Measurements from ENCODE around the gene ATRN.

The ATRN gene

DNA sequence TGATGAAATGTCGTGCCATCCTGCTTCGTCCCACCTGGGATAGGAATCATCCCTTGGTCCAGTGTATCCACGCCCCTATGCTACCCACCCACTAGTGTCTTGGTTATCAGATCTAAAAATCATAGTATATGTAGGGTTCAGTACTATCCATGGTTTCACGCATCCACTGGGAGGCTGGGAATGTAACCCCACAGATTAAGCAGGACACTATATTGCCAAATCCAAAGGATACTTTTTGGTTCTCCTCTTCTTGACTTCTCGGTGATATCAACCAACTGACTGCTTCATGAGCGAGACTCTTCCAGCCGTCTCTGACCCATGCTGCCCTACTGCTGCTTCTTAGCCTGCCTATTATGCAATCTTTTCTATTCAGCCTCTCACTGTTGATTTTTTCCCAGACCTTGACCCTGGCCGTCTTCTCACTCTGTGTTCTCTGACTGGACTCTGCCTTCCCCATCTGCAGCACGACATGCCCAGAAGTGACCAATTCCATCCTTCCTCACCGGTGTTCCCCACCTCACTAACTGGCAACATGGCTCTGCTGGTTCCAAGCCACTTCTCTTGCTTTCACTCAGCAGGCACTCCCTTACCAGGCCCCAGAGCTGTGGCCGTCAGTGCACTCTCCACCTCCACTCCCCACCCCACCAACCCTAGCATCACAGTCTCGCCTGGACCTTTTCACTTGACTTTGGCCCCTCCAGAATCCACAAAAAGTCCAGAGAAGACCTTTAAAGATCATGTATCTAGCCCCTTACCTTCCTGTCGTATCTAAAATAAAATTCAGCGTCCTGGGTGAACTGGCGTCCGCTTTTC is 157.9 kb downstream of the ATRN start:
- no peak for DNase-seq (ENCODE audit: low read depth in 2 of 2)

DNA sequence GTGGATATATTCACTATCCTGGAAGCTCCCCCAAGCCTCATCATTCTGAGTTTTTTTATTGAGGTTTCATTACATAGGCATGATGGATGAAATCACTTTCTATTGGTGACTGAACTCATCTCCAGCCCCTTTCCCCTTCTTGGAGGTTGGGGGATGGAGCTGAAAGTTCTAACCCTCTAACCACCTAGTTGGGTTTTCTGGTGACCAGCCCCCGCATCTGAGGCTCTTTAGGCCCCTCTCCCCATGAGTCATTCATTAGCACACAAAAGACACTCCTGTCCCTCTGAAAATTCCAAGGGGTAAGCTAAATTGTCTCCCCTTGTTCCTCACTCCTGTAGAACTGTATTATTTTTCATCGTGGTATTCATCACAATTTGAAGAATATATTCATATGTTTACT is 159.1 kb downstream of the ATRN start:
- no peak for DNase-seq (ENCODE audit: low read depth in 2 of 2)

DNA sequence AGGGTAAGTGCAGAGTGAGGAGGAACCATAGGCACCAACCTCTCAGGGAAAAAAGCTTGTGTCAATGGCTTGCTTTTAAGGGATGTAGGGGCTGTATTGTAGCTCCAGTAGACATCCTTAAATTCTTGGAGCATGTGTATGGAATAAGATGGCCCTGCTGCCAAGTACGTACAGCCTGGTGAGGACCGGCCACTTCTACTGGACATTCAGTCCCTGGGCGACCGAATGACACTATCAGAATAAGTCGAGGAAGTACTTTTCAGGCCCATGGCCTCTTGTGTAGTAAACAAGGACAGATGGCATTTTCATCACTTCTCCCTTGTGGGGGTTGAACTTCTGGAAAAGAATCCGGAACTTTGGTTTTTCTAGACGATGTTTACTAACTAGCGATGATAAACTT is 159.6 kb downstream of the ATRN start:
- no peak for DNase-seq (ENCODE audit: low read depth in 2 of 2)

DNA sequence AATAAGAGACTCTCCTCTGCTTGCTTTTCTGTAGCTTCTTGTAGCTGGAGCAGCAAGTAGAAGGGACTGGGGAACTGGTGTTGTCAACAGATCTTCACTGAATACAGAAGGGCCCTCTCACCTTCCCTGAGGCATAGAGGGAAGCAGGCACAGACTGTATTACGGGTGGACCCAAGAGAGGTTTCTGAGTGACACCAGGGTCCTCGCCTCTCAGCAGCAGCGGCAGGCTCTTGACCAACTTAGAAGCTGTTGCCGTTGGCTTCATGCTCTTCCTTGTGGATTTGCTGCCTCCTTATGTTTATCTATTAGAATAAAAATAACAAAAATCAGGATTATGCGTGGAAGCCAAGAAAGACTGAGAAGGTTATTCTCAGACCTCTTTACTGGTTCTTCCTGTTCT is 160.7 kb downstream of the ATRN start:
- no peak for DNase-seq (ENCODE audit: low read depth in 2 of 2)

DNA sequence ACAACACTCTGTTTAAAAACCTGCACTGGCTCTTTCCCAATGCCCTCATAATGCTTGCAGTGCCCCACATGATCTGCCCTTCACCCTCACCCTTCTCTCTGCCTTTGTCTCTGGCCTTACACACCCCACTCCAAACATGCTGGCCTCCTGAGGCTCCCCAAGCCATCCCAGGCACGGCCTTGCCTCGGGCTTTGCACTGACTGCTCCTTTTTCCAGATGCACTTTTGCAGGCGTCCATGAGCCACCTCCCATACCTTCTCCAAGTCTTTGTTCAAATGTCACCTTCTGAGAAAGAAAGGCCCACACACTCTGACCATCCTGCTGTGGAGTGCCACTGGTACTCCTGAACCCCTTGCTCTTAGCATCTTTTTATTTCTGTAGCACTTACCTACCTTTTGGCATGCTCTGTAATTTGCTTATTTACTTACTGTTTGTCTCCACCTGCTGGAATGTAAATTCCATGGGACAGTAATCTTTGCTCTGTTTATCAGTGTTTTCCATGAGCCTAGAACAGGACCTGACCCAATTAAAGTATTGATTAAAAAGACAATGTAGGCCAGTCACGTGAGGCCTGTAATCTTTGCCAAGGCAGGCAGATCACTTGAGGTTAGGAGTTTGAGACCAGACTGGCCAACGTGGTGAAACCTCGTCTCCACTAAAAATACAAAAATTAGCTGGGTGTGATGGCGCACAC is 161.6 kb downstream of the ATRN start:
- DNase-seq (ENCODE audit: low read depth in 2 of 2): no peak

DNA sequence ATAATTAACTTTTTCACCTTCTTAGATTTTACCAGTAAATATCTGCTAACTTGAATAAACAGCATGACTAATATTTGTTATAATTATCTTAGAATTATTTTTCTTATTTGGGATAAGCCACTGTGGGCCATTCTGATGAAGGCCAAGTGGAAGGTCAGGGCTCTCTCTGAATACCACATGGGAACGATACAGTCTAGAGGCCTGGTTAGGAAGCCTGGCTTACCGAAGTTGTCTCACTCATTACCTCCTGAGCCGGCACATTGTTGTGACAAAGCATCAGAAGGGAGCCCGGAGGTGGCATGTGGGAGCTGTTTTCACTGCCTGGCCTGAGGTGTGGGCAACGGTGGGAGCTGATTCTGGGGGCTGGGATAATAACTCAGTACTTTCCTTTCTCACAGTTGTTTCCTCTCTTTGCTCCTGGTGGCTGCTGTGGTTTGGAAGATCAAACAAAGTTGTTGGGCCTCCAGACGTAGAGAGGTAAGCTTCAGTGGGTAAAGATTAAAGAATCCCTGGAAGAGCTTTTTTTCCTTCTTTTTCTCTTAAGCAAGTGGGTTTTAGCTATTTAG is 163.2 kb downstream of the ATRN start:
- no peak for DNase-seq (ENCODE audit: low read depth in 2 of 2)

DNA sequence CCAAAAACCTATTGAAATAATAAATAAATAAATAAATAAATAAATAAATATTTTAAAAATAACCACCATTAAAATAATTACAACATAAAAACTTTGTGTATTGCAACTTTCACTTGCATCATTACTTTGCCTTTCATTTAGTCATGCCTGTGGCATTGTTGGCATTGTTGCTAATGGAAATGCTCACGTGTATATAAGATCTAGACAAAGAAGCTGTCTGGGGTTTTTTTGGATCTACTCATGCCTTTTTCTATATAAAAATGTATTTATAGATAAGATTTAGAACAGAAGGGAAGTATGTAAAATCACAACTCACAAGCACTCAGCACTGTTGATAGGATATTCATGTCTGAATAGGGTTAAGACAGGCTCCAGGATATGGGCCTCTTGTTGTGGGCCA is 164.5 kb downstream of the ATRN start:
- no peak for DNase-seq (ENCODE audit: low read depth in 2 of 2)

DNA sequence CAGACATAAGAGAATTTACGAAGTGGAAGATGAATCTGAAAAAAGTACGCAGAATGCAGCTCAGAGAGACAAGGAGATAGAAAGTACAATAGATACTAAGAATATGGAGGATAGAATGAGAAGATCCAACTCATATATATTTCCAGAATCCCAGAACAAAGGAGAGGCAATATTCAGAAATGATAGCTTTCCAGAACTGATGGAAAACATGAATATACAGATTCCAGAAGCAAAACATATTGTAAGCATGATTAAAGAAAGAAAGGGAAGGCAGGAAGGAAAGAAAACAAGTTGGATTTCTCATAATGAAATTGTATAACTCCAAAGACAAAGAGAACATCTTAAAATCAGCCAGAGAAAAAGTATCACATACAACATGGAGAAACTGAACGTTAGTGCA is 169.4 kb downstream of the ATRN start:
- no peak for DNase-seq (ENCODE audit: low read depth in 2 of 2)

DNA sequence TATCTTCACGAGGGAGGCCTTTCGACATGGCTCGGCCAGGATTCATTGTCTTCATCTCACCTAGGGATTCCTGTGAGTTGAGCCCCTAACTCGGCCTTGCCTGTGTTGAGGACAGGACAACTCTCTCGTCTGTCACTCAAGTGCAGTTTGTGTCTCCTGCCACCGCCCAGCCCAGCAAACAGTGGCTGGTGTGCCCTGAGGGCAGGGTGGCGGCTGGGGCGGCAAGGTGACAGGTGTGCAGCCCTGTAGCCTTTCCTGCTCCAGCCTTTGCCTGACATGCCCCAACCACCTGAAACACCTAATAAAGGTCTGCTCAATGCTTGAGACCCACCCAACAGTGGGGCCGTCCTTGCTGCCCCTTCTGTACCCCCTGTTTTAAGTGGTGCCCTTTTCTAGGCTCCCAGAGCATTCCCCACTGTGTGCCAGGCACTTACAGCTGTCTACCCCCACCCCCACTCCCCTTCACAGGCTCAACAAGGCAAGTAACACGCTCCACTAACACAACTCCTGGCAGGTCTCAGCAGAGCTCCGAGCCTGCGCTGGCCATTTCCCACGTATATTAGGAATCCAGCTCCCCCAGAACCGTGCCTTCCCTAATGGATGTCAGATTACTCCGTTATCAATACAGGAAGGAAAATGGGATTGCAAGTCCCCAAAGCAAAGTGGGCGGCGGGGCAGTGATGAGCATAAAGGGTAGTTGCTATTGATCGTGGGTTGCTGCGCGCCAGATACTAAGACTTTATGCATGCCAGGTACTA is 174.7 kb downstream of the ATRN start:
- DNase-seq (ENCODE audit: low read depth in 2 of 2): no peak

DNA sequence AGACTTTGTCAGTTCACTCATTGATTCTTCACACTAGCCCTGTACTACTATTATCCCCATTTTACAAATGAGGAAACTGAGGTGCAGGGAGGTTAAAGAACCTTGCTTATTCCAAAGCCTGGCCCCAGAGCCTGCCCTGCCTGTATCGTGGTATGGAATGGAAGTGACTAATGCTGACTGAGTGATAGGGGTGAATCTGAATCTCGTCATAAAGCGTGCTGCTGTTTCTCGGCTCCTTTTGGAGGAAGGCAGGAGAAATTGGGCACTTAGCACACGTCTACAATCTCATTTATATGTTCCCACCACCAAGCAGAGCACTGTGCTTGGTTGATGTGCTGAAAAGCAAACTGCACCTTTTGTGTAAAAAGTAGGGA is 175.2 kb downstream of the ATRN start:
- DNase-seq (ENCODE audit: low read depth in 2 of 2): no peak

DNA sequence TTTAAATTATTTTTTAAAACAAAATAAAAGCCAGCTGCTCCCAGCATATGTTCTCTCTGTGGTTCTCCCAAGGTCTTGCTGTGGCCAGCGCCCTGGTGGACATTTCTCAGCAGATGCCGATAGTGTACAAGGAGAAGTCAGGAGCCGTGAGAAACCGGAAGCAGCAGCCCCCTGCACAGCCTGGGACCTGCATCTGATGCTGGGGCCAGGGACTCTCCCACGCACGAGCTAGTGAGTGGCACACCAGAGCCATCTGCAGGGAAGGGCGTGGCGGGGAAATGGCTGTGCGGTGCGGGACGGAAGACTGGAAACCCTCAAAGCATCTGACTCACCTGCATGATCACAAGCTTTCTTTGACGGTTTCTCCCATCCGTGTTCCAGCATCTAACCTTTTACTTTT is 175.8 kb downstream of the ATRN start:
- no peak for DNase-seq (ENCODE audit: low read depth in 2 of 2)

DNA sequence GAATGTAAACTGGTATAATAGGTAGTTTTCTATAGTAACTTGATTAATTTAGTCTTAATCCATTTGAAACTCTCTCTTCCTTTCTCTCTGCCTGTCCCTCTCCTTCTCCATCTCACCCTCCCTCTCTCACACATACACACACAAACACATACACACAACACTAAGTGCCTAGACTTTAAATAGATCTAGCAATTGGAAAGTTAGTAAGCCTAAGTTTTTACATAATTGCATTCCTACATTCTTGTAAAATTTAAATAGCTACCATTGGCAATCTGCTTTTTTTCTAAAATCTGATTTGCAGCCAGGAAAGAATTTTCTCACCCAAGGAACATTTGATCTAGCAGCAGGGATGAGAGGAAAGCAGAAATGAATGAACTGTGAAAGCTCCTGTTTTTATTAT is 176.7 kb downstream of the ATRN start:
- DNase-seq (ENCODE audit: low read depth in 2 of 2): no peak

DNA sequence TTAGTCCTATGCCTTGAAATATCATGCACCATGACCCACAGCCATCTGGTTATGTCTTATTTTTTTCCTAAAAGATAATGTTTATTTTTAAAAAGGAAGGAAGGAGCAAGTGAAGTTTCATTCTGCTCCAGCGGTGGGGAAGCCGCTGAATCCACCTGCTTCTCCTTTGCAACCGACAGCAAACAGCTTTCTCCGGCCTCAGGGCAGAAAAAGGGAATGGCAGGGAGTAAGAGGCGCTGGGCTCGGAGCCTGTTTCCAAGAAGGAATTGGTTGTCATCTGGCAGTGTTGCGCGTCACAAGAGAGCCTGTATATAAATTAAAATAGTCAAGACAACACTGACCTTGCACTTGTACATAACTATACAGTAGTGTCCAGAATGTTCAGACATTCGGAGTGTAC is 178.1 kb downstream of the ATRN start:
- no peak for DNase-seq (ENCODE audit: low read depth in 2 of 2)

DNA sequence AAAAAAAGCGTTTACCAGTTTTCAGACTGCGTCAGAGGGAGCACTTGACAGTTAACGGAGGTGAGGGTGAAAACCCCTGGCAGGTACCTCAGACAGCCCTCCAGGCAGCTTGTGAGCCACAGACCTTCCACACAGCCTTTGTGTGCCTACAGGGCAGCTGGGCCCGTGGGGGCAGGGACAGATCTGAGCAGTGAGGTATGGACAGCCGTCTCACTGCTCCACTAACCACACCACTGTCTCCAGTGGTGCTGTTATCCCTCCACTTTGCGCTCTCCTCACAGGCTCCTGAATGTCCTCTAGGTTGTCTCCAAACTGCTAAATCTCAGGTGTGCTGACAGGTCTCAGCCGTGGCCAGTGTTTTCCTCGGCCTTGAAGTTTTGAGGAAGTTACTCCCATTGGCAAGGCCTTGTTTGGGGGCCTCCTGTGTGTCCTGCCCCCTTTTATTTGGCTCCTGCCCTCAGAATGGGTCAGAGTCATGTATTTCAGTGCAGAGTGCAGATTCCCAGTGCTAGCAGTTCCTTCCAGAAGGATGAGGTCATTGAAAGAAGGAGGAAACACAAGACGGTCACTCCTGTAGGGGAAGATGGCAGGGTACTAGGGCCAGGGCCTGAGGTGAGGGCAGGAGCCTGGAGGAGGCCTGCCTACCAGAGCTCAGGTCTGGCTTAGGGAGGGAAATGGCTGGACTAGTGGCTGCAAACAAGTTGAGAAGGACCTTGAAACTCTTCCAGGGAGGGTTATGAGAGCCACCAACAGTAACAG is 180.6 kb downstream of the ATRN start:
- DNase-seq (ENCODE audit: low read depth in 2 of 2): no peak

DNA sequence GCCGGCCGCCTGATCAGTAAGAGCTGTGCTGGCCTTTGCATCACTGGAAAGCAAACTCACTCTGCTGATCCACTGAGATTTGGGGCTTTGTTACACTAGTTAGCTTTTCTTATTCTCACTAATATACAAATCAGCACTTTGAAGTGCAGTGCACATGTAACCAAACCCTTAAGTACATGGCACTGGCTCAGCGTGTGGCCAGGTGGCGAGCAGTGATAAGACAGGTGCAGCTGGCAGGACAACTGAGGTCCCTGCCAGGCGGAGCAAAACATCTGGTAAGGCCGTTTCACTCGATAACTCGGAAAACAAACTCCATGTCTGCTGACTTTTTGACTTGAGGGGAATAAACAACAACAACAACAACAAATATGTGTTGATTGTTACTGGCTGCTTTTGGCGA is 181.4 kb downstream of the ATRN start:
- no peak for DNase-seq (ENCODE audit: low read depth in 2 of 2)

DNA sequence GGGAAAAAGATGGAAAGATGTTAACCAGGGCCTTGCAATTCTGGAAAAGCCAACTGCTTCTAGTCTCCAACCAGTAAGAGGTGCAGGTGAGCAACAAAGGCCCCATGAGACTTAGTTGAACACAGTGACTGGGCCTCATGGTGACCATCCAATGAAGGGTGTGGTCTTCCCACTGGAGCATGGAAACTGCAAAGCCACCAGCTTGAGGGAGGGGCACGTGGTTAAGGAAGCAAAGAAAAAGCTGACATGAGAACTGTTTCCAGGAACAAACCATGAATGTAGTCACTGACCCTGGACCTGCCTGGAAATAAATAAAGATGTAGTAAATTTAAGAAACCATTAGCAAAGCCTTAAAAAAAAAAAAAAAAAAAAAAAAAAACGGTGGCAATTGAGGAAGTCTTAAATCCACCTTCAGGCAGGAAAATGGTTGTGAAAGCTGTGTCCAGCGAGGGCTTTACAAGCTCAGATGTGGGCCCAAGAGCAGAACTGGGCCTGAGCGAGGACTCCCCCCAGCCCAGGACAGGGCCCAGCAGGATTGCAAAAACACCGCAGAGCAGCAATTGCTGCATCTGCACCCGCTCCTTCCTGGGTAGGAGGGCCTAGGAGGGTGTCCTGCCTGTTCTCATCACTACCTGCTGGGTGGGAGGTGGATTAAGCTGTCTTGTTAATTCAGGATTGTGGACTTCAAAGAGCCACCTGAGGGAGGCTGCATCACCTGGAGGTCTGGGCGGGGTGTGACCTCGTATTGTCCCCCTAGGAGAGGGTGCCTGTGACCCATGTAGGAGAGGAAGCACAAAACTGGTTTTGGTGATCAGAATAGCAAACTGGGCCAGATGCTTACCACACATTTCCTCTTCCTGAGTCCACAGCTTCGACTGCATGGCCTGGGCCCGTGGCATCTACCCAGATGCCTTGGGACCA is 182.1 kb downstream of the ATRN start:
- DNase-seq (ENCODE audit: low read depth in 2 of 2): no peak

DNA sequence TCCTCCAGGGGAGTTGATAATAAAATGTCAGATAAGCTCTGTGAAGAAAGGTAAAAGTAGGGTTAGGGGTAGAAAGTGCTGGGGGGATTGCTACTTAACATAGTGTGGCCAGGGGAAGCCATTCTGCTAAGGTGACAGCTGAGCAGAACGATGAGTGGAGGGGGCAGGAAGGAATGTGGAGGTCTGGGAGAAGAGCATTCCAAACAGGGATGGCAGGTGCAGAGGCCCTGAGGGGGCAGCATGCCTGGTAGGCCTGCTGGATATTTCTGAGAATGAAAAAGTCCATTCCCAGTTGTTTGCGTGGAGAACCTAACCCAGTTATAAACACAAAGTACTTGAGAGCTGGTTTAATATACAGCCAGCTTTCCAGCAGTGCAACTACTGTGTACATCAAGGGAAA is 183.1 kb downstream of the ATRN start:
- no peak for DNase-seq (ENCODE audit: low read depth in 2 of 2)

DNA sequence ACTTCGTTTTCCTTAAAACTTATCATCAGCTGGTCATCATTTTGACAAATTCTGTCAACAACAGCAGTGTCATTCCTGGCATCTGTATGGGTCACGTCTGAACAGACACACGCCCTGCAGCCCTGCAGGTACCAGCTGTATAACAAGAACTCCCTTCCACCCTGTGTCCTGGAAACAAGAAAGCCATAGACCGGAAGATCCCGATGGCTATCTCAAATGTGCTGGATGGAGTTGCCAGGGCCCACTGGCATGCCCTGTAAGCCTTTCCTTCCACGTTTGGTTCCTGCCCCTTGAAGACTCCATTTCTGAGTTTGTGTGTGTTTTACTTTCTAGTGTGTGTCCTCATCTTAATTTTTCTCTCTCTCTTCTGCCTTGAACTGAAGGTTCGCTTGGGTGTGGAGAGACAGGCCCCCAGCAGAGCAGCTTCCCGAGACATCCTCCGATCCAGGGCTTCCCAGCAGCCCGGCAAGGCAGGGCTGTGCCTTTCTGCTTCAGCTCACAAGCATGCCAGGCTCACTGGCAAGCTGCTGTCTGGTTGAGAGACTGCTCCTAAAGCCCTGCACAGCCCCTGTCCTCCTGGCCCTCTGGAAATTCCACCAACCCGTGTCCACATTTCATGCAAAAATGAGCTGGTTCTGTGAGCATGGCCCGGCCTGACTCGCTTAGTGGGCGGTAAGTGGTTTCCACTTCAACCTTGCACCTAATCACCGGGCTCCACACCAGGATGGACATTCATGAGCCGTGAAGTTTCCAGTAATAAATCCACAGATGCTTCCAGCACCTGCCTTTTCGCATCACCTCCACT is 183.7 kb downstream of the ATRN start:
- no peak for DNase-seq (ENCODE audit: low read depth in 2 of 2)

DNA sequence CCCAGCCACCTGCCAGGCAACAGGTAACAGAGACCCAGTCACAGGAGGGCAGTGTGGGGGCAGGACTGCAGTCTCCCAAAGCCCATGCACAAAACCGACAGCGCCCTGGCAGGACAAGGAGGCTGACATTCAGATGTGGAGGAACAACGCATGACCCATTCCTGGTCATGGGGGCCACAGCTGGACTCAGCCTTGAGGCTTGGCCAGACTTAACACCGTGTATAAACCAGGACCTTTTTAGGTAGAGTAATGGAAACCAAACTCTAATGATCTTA is 184.2 kb downstream of the ATRN start:
- DNase-seq (ENCODE audit: low read depth in 2 of 2): no peak
